Body of pancreas (tissue), 4 donors: Measurements from ENCODE around the gene XRCC3.

Experiments used
- POLR2A ChIP-seq, 3 donors: fragments of 450-650 bp; IDR thresholded peaks; one replicate each; pipeline ENCODE4 v1.6.1; 2016; ENCODE audit warnings: antibody characterized with exemption in 3 of 3, mild to moderate bottlenecking in 2 of 3
- TF ChIP-seq, protein P1 (sequence below), 7 experiments: fragments of 450-650 bp in 4 of 7; fragments of 200-600 bp in 3 of 7; sonication (generic) in 3 of 7; IDR thresholded peaks; one replicate each; pipeline ENCODE4 v1.5.1; 2016 to 2019; ENCODE audit warnings: antibody characterized with exemption in 7 of 7

DNA sequence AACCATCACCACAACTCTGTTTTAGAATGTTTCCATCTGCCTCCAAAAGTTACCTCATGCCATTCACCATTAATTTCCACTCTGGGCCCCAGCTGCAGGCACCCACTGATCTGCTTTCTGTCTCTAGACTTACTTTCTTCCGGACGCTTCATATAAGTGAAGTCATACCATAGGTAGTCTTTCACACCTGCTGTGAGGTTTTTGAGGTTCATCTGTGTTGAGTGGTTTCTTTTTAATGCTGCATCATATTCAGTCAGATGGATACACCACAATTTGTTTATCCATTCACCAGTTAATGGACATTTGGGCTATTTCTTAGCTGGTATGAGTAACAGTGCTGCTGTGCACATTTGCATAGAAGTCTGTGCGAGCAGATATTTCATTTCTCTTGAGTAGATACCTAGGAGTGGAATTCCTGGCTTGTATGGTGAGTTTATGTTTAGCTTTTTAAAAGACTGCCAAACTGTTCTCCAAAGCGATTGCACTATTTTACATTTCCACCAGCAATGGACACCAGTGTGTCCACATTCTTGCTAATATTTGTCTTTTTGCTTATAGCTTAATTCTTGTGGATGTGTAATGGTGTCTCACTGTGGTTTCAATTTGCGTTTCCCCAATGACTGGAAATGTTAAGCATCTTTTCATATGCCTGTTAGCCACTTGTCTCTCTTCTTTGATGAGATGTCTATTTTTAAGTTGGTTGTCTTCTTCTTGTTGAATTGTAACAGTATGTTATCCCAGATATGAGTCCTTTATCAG, 48.7 kb upstream of the XRCC3 start:
- TF ChIP-seq, protein P1, sequence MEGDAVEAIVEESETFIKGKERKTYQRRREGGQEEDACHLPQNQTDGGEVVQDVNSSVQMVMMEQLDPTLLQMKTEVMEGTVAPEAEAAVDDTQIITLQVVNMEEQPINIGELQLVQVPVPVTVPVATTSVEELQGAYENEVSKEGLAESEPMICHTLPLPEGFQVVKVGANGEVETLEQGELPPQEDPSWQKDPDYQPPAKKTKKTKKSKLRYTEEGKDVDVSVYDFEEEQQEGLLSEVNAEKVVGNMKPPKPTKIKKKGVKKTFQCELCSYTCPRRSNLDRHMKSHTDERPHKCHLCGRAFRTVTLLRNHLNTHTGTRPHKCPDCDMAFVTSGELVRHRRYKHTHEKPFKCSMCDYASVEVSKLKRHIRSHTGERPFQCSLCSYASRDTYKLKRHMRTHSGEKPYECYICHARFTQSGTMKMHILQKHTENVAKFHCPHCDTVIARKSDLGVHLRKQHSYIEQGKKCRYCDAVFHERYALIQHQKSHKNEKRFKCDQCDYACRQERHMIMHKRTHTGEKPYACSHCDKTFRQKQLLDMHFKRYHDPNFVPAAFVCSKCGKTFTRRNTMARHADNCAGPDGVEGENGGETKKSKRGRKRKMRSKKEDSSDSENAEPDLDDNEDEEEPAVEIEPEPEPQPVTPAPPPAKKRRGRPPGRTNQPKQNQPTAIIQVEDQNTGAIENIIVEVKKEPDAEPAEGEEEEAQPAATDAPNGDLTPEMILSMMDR (IDR thresholded peaks at IDR 0.05), result no peak
- no peak for TF ChIP-seq POLR2A (IDR thresholded peaks at IDR 0.05)
